Measurements from ENCODE around the gene DLG5. TPM values are rescaled to one million over a fixed set of nuclear protein-coding genes. Genes with fewer than 3 reads are reported as not detected.

Gene DLG5
- total and polyA plus RNA-seq, 9 of the 15 experiments (the other 6 are each of a cell fraction or from before 2014, with no cell fraction given), result 1.4 to 26.8 (median 11.2) TPM

GRCh38 chr10:77925795-77926565 lies 575 bp downstream of the DLG5 start (continued):
- TF ChIP-seq HMGN3 (IDR thresholded peaks at IDR 0.05; ENCODE audit: borderline replicate concordance, extremely low read depth, insufficient read length, low read depth, low read length), result no peak
- no peak for TF ChIP-seq CEBPB (tag; IDR thresholded peaks at IDR 0.05)
- no peak for TF ChIP-seq SRSF3 (IDR thresholded peaks at IDR 0.05; ENCODE audit: insufficient read depth, low read length)
- no peak for TF ChIP-seq ESRRB (CRISPR knock-in tag; IDR thresholded peaks at IDR 0.05; ENCODE audit: borderline replicate concordance)
- TF ChIP-seq KHSRP (IDR thresholded peaks at IDR 0.05), result no peak
- TF ChIP-seq RBM22 (IDR thresholded peaks at IDR 0.05; ENCODE audit: low read depth, low read length, poor library complexity, severe bottlenecking), result no peak
- no peak for TF ChIP-seq CUX1 (CRISPR knock-in tag; IDR thresholded peaks at IDR 0.05)
- TF ChIP-seq PYGO2 (tag; IDR thresholded peaks at IDR 0.05), result no peak
- TF ChIP-seq KLF1 (tag; IDR thresholded peaks at IDR 0.05), result no peak
- TF ChIP-seq CREM (IDR thresholded peaks at IDR 0.05; ENCODE audit: low read depth), result no peak
- no peak for TF ChIP-seq MAX (CRISPR knock-in tag; IDR thresholded peaks at IDR 0.05)
- no peak for TF ChIP-seq ZNF407 (IDR thresholded peaks at IDR 0.05; ENCODE audit: low read depth)
- no peak for TF ChIP-seq FOXK1 (CRISPR knock-in tag; IDR thresholded peaks at IDR 0.05; ENCODE audit: borderline replicate concordance)
- no peak for TF ChIP-seq NFE2 (IDR thresholded peaks at IDR 0.05; ENCODE audit: low read depth)
- no peak for TF ChIP-seq BCL6 (CRISPR knock-in tag; IDR thresholded peaks at IDR 0.05)
